ENCODE measurements around the gene IGF2R.
"Not testable (repeated sequence)": the region's sequence is repeated elsewhere in the genome, so short reads cannot be mapped to it uniquely, and the experiment has no call there.

Gene IGF2R

GRCh38 chr6:159957071-159957673 lies 11.7 kb upstream of the IGF2R start:
- Histone ChIP-seq H3K27ac (ENCODE audit: low read length) (no peak overlapping the region), H3K4me3 (ENCODE audit: low read length) (no peak overlapping the region), H3K4me1 (ENCODE audit: control insufficient read depth, low read depth, low read length) (no peaks in the 10 kb centered on the region)

GRCh38 chr6:159959165-159959975 lies 9.5 kb upstream of the IGF2R start:
- Histone ChIP-seq H3K36me3 (ENCODE audit: control insufficient read depth, low read depth, low read length) (no peaks in the 10 kb centered on the region), H3K27ac (ENCODE audit: low read length) (no peak overlapping the region), H3K9me3 (ENCODE audit: control insufficient read depth, low read depth, low read length) (no peaks in the 10 kb centered on the region), H3K27me3 (ENCODE audit: control insufficient read depth, insufficient read depth, low read length) (peaks cover 16% of the 10 kb centered on the region), H3K4me3 (ENCODE audit: low read length) (no peak overlapping the region), H3K4me1 (ENCODE audit: control insufficient read depth, low read depth, low read length) (no peaks in the 10 kb centered on the region), H3K9ac (ENCODE audit: low read length) (no peak overlapping the region)

More at GRCh38 chr6:159957071-159957673, 11.7 kb upstream of the IGF2R start:
- Histone ChIP-seq H3K36me3 (ENCODE audit: control insufficient read depth, low read depth, low read length) (no peaks in the 10 kb centered on the region), H3K27me3 (ENCODE audit: control insufficient read depth, insufficient read depth, low read length) (no peaks in the 10 kb centered on the region), H3K9me3 (ENCODE audit: control insufficient read depth, low read depth, low read length) (no peaks in the 10 kb centered on the region), H3K9ac (ENCODE audit: low read length) (no peak overlapping the region)

- no peaks in the 10 kb centered on the region for H3K4me1 ChIP-seq (ENCODE audit: control insufficient read depth, low read depth, low read length)
- no peak overlapping the region for H3K9ac ChIP-seq (ENCODE audit: low read length)
- no peak overlapping the region for H3K4me3 ChIP-seq (ENCODE audit: low read length)
- H3K27ac ChIP-seq (ENCODE audit: low read length): no peak overlapping the region
- no peaks in the 10 kb centered on the region for H3K9me3 ChIP-seq (ENCODE audit: control insufficient read depth, low read depth, low read length)
- H3K36me3 ChIP-seq (ENCODE audit: control insufficient read depth, low read depth, low read length): no peaks in the 10 kb centered on the region
- peaks cover 20% of the 10 kb centered on the region for H3K27me3 ChIP-seq (ENCODE audit: control insufficient read depth, insufficient read depth, low read length)
These were observed 8.9 kb upstream of the IGF2R start for GRCh38 chr6:159959976-159960384.

- peaks cover 25% of the 10 kb centered on the region for H3K27me3 ChIP-seq (ENCODE audit: control insufficient read depth, insufficient read depth, low read length)
- H3K36me3 ChIP-seq (ENCODE audit: control insufficient read depth, low read depth, low read length): no peaks in the 10 kb centered on the region
- no peak overlapping the region for H3K9ac ChIP-seq (ENCODE audit: low read length)
- no peak overlapping the region for H3K27ac ChIP-seq (ENCODE audit: low read length)
- H3K4me3 ChIP-seq (ENCODE audit: low read length): no peak overlapping the region
- H3K4me1 ChIP-seq (ENCODE audit: control insufficient read depth, low read depth, low read length): no peaks in the 10 kb centered on the region
- H3K9me3 ChIP-seq (ENCODE audit: control insufficient read depth, low read depth, low read length): no peaks in the 10 kb centered on the region
These were observed 8.4 kb upstream of the IGF2R start for GRCh38 chr6:159960485-159960884.

GRCh38 chr6:159961528-159961927 lies 7.4 kb upstream of the IGF2R start:
- Histone ChIP-seq H3K27ac (ENCODE audit: low read length) (no peak overlapping the region), H3K9me3 (ENCODE audit: control insufficient read depth, low read depth, low read length) (no peaks in the 10 kb centered on the region), H3K9ac (ENCODE audit: low read length) (no peak overlapping the region), H3K4me1 (ENCODE audit: control insufficient read depth, low read depth, low read length) (no peaks in the 10 kb centered on the region), H3K27me3 (ENCODE audit: control insufficient read depth, insufficient read depth, low read length) (peaks cover 32% of the 10 kb centered on the region), H3K4me3 (ENCODE audit: low read length) (no peak overlapping the region), H3K36me3 (ENCODE audit: control insufficient read depth, low read depth, low read length) (no peaks in the 10 kb centered on the region)

- H3K27me3 ChIP-seq (ENCODE audit: control insufficient read depth, insufficient read depth, low read length): peaks cover 34% of the 10 kb centered on the region
- H3K9me3 ChIP-seq (ENCODE audit: control insufficient read depth, low read depth, low read length): no peaks in the 10 kb centered on the region
- no peak overlapping the region for H3K27ac ChIP-seq (ENCODE audit: low read length)
- H3K9ac ChIP-seq (ENCODE audit: low read length): no peak overlapping the region
- no peaks in the 10 kb centered on the region for H3K4me1 ChIP-seq (ENCODE audit: control insufficient read depth, low read depth, low read length)
- H3K36me3 ChIP-seq (ENCODE audit: control insufficient read depth, low read depth, low read length): no peaks in the 10 kb centered on the region
- no peak overlapping the region for H3K4me3 ChIP-seq (ENCODE audit: low read length)
These were observed 5.8 kb upstream of the IGF2R start for GRCh38 chr6:159963111-159963510.

GRCh38 chr6:159964046-159964445 lies 4.8 kb upstream of the IGF2R start:
- Histone ChIP-seq H3K4me1 (ENCODE audit: control insufficient read depth, low read depth, low read length) (no peaks in the 10 kb centered on the region), H3K27ac (ENCODE audit: low read length) (no peak overlapping the region), H3K9ac (ENCODE audit: low read length) (no peak overlapping the region), H3K27me3 (ENCODE audit: control insufficient read depth, insufficient read depth, low read length) (peaks cover 34% of the 10 kb centered on the region), H3K4me3 (ENCODE audit: low read length) (no peak overlapping the region), H3K9me3 (ENCODE audit: control insufficient read depth, low read depth, low read length) (no peaks in the 10 kb centered on the region), H3K36me3 (ENCODE audit: control insufficient read depth, low read depth, low read length) (no peaks in the 10 kb centered on the region)

GRCh38 chr6:159966339-159966738 lies 2.5 kb upstream of the IGF2R start:
- Histone ChIP-seq H3K36me3 (ENCODE audit: control insufficient read depth, low read depth, low read length) (no peaks in the 10 kb centered on the region), H3K4me1 (ENCODE audit: control insufficient read depth, low read depth, low read length) (peaks cover 8% of the 10 kb centered on the region), H3K27ac (ENCODE audit: low read length) (no peak overlapping the region), H3K9me3 (ENCODE audit: control insufficient read depth, low read depth, low read length) (no peaks in the 10 kb centered on the region), H3K27me3 (ENCODE audit: control insufficient read depth, insufficient read depth, low read length) (peaks cover 34% of the 10 kb centered on the region), H3K9ac (ENCODE audit: low read length) (no peak overlapping the region), H3K4me3 (ENCODE audit: low read length) (no peak overlapping the region)

- no peaks in the 10 kb centered on the region for H3K36me3 ChIP-seq (ENCODE audit: control insufficient read depth, low read depth, low read length)
- peaks cover 34% of the 10 kb centered on the region for H3K27me3 ChIP-seq (ENCODE audit: control insufficient read depth, insufficient read depth, low read length)
- peaks cover 9% of the 10 kb centered on the region for H3K4me1 ChIP-seq (ENCODE audit: control insufficient read depth, low read depth, low read length)
- H3K9ac ChIP-seq (ENCODE audit: low read length): no peak overlapping the region
- H3K27ac ChIP-seq (ENCODE audit: low read length): no peak overlapping the region
- no peak overlapping the region for H3K4me3 ChIP-seq (ENCODE audit: low read length)
- H3K9me3 ChIP-seq (ENCODE audit: control insufficient read depth, low read depth, low read length): no peaks in the 10 kb centered on the region
These were observed 1.9 kb upstream of the IGF2R start for GRCh38 chr6:159966981-159967380.

- not testable (repeated sequence) for H3K9ac ChIP-seq (ENCODE audit: low read length); H3K9me3 ChIP-seq (ENCODE audit: control insufficient read depth, low read depth, low read length); H3K36me3 ChIP-seq (ENCODE audit: control insufficient read depth, low read depth, low read length); H3K4me3 ChIP-seq (ENCODE audit: low read length); H3K27ac ChIP-seq (ENCODE audit: low read length)
- Histone ChIP-seq H3K4me1 (ENCODE audit: control insufficient read depth, low read depth, low read length) (peaks cover 15% of the 10 kb centered on the region), H3K27me3 (ENCODE audit: control insufficient read depth, insufficient read depth, low read length) (peaks cover 29% of the 10 kb centered on the region)
These were observed 1.3 kb upstream of the IGF2R start for GRCh38 chr6:159967621-159968020.

GRCh38 chr6:159969204-159969912 lies 476 bp downstream of the IGF2R start:
- Histone ChIP-seq H3K27ac (ENCODE audit: low read length) (no peak overlapping the region), H3K27me3 (ENCODE audit: control insufficient read depth, insufficient read depth, low read length) (peaks cover 18% of the 10 kb centered on the region), H3K4me3 (ENCODE audit: low read length) (peak overlapping the region; percentile 82), H3K36me3 (ENCODE audit: control insufficient read depth, low read depth, low read length) (no peaks in the 10 kb centered on the region), H3K9me3 (ENCODE audit: control insufficient read depth, low read depth, low read length) (no peaks in the 10 kb centered on the region), H3K4me1 (ENCODE audit: control insufficient read depth, low read depth, low read length) (peaks cover 25% of the 10 kb centered on the region), H3K9ac (ENCODE audit: low read length) (peak overlapping the region; percentile 73)

Measured in iPS-18a (cell line).